H9 (cell line): ENCODE data around the gene GRB10. TPM values are rescaled to one million over a fixed set of nuclear protein-coding genes. Genes with fewer than 3 reads are reported as not detected.

Experiments used
- DNase-seq: peaks from one replicate; pipeline ENCODE4 v3.0.0-alpha.2; 2017
- H2AFZ ChIP-seq: one replicate; pipeline ENCODE4 v1.6.1; 2013; ENCODE audit warnings: mild to moderate bottlenecking, low read length, control low read depth, moderate library complexity
- H2AK5ac ChIP-seq: 2 replicates; pipeline ENCODE4 v1.6.1; 2013; ENCODE audit warnings: low read length, control low read depth, mixed read lengths; ENCODE audit not compliant: insufficient read length
- H2BK120ac ChIP-seq: one replicate; pipeline ENCODE4 v1.6.1; 2013; ENCODE audit warnings: low read depth, mild to moderate bottlenecking, low read length, control low read depth, inconsistent platforms; ENCODE audit not compliant: poor library complexity, severe bottlenecking
- H2BK12ac ChIP-seq: 2 replicates; pipeline ENCODE4 v1.6.1; 2013; ENCODE audit warnings: low read length, control low read depth, mixed read lengths, low read depth; ENCODE audit not compliant: insufficient read length
- H2BK15ac ChIP-seq: 2 replicates; pipeline ENCODE4 v1.6.1; 2013; ENCODE audit warnings: low read depth, low read length, control low read depth
- H2BK20ac ChIP-seq: one replicate; pipeline ENCODE4 v1.6.1; 2013; ENCODE audit warnings: low read depth, mild to moderate bottlenecking, low read length, control low read depth, inconsistent platforms; ENCODE audit not compliant: poor library complexity, severe bottlenecking
- H2BK5ac ChIP-seq: 2 replicates; pipeline ENCODE4 v1.6.1; 2013; ENCODE audit warnings: low read length, control low read depth, mixed read lengths; ENCODE audit not compliant: insufficient read length
- H3K14ac ChIP-seq: 2 replicates; pipeline ENCODE4 v1.6.1; 2013; ENCODE audit warnings: low read length, control low read depth; ENCODE audit not compliant: insufficient read depth
- H3K18ac ChIP-seq: 2 replicates; pipeline ENCODE4 v1.6.1; 2013; ENCODE audit warnings: low read depth, mild to moderate bottlenecking, mixed read lengths, low read length, control low read depth; ENCODE audit not compliant: insufficient read length
- H3K23ac ChIP-seq: 2 replicates; pipeline ENCODE4 v1.6.1; 2013; ENCODE audit warnings: low read length, control low read depth, mixed read lengths, low read depth; ENCODE audit not compliant: insufficient read length
- H3K23me2 ChIP-seq: 2 replicates; pipeline ENCODE4 v1.6.1; 2013; ENCODE audit warnings: low read depth, mild to moderate bottlenecking, mixed read lengths, low read length, control low read depth; ENCODE audit not compliant: insufficient read length, poor library complexity, severe bottlenecking
- H3K27ac ChIP-seq: 2 replicates; pipeline ENCODE4 v1.5.1; 2013; ENCODE audit warnings: low read length, control low read depth, mixed read lengths, low read depth; ENCODE audit not compliant: insufficient read length
- H3K27me3 ChIP-seq: 2 replicates; pipeline ENCODE4 v1.6.1; 2013; ENCODE audit warnings: low read length, control low read depth, inconsistent platforms; ENCODE audit not compliant: insufficient read depth
- H3K4ac ChIP-seq: 2 replicates; pipeline ENCODE4 v1.6.1; 2013; ENCODE audit warnings: low read depth, mild to moderate bottlenecking, control low read depth, inconsistent platforms, low read length, moderate library complexity
- H3K4me1 ChIP-seq: 2 replicates; pipeline ENCODE4 v1.6.1; 2013; ENCODE audit warnings: low read length, control low read depth, inconsistent platforms; ENCODE audit not compliant: insufficient read depth
- H3K4me2 ChIP-seq: 2 replicates; pipeline ENCODE4 v1.6.1; 2013; ENCODE audit warnings: low read length, control low read depth, mixed read lengths; ENCODE audit not compliant: insufficient read length, insufficient read depth
- H3K56ac ChIP-seq: 2 replicates; pipeline ENCODE4 v1.6.1; 2013; ENCODE audit warnings: low read depth, mild to moderate bottlenecking, mixed read lengths, low read length, control low read depth; ENCODE audit not compliant: insufficient read length
- H3K79me1 ChIP-seq: 2 replicates; pipeline ENCODE4 v1.6.1; 2013; ENCODE audit warnings: low read depth, mild to moderate bottlenecking, moderate library complexity, low read length, control low read depth, inconsistent platforms; ENCODE audit not compliant: insufficient read depth, poor library complexity, severe bottlenecking
- H3K79me2 ChIP-seq: 2 replicates; pipeline ENCODE4 v1.6.1; 2013; ENCODE audit warnings: low read length, control low read depth, inconsistent platforms; ENCODE audit not compliant: insufficient read depth
- H3K9ac ChIP-seq: 2 replicates; pipeline ENCODE4 v1.6.1; 2013; ENCODE audit warnings: low read length, control low read depth, mixed read lengths; ENCODE audit not compliant: insufficient read length; ENCODE audit errors: extremely low read depth
- H3K9me3 ChIP-seq: one replicate; pipeline ENCODE4 v1.6.1; 2013; ENCODE audit warnings: low read depth, low read length, inconsistent platforms; ENCODE audit not compliant: control insufficient read depth
- H3T11ph ChIP-seq: one replicate; pipeline ENCODE4 v1.6.1; 2013; ENCODE audit warnings: mild to moderate bottlenecking, low read length, control low read depth, inconsistent platforms
- H4K20me1 ChIP-seq: one replicate; pipeline ENCODE4 v1.6.1; 2013; ENCODE audit not compliant: control insufficient read depth, insufficient read length, insufficient read depth
- H4K5ac ChIP-seq: 2 replicates; pipeline ENCODE4 v1.6.1; 2013; ENCODE audit warnings: low read depth, mild to moderate bottlenecking, mixed read lengths, low read length, control low read depth; ENCODE audit not compliant: insufficient read length
- H4K8ac ChIP-seq: replicated peaks from 2 replicates; pipeline ENCODE4 v1.6.1; 2013; ENCODE audit warnings: low read length, control low read depth, mixed read lengths, low read depth; ENCODE audit not compliant: insufficient read length
- H4K91ac ChIP-seq: 2 replicates; pipeline ENCODE4 v1.6.1; 2013; ENCODE audit warnings: low read depth, mild to moderate bottlenecking, moderate library complexity, mixed read lengths, low read length, control low read depth; ENCODE audit not compliant: insufficient read length
- H3K27ac Mint-ChIP-seq, 3 experiments: 2 replicates in 2 of 3; 3 replicates in 1 of 3; pipeline ENCODE4 v1.8.0; 2020 to 2021; ENCODE audit warnings: mixed read lengths in 3 of 3, mild to moderate bottlenecking in 1 of 3, moderate library complexity in 1 of 3
- H3K27me3 Mint-ChIP-seq: 2 replicates; pipeline ENCODE4 v1.8.0; 2021; ENCODE audit warnings: low read depth, mild to moderate bottlenecking, moderate library complexity, mixed read lengths
- H3K36me3 Mint-ChIP-seq, 3 experiments: 2 replicates in 2 of 3; 3 replicates in 1 of 3; pipeline ENCODE4 v1.8.0; 2020 to 2021; ENCODE audit warnings: low read depth in 3 of 3, mixed read lengths in 3 of 3; ENCODE audit not compliant: insufficient read depth in 1 of 3
- H3K4me1 Mint-ChIP-seq, 2 experiments: 2 replicates each; pipeline ENCODE4 v1.8.0; 2020; ENCODE audit warnings: mixed read lengths in 2 of 2
- H3K4me3 Mint-ChIP-seq, 2 experiments: 2 replicates in 1 of 2; 3 replicates in 1 of 2; pipeline ENCODE4 v1.8.0; 2020 to 2021; ENCODE audit warnings: mild to moderate bottlenecking in 2 of 2, mixed read lengths in 2 of 2, moderate library complexity in 1 of 2
- H3K9me3 Mint-ChIP-seq, 2 experiments: 2 replicates in 1 of 2; 3 replicates in 1 of 2; pipeline ENCODE4 v1.8.0; 2020; ENCODE audit warnings: mild to moderate bottlenecking in 2 of 2, mixed read lengths in 2 of 2, moderate library complexity in 1 of 2
- CTCF ChIP-seq: fragments of 200-600 bp; sonication (generic); conservative IDR thresholded peaks from 3 replicates; pipeline ENCODE4 v1.8.0; 2021; ENCODE audit warnings: antibody characterized with exemption, mild to moderate bottlenecking
- WGBS: extraction: QIAGEN DNeasy Blood & Tissue Kit; methylation state at CpG from one replicate; pipeline ENCODE4 v1.1.7; 2013; ENCODE audit warnings: missing lambda C conversion rate, low lambda C conversion rate, mixed read lengths; ENCODE audit not compliant: insufficient read length; ENCODE audit errors: extremely low coverage; 5-methylcytosine and 5-hydroxymethylcytosine counted together
- total RNA-seq: library from RNA; stranded (reverse); gene quantifications from 2 replicates; pipeline ENCODE4 v1.2.1, GENCODE V29; 2021

GRB10 gene
- total RNA-seq, 1 experiment from 2014 or later = 108 TPM

DNA sequence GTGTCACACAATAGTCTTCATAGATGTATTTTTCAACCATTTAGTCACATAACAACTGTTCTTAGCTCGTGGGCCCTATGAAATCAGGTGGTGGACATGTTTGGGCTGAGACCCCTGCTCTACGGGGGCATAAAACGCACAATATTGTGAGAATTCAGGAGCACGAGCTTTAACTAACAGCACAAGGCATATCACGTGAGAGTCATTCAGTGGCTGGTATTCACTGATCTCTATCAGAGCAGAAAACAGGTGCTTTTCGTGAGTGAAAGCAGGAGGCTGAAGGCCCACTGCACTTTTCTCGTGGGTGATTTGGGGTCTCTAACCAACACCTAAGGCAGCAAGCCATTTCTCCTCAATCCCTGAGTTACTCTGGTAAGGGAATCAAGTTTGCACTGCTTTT, 42.8 kb upstream of the GRB10 start:
- no peak overlapping the region for H3K14ac ChIP-seq
- no peak overlapping the region for H3K23ac ChIP-seq
- no peak overlapping the region for H3T11ph ChIP-seq
- no peaks in the 10 kb centered on the region for H4K20me1 ChIP-seq
- no peak for DNase-seq
- no peaks in the 10 kb centered on the region for H3K27me3 ChIP-seq
- no peak overlapping the region for H3K4ac ChIP-seq
- H2BK20ac ChIP-seq = no peak overlapping the region
- no peak overlapping the region for H2BK12ac ChIP-seq
- no peak overlapping the region for H2AFZ ChIP-seq
- WGBS = no CpG with 5 or more reads among the region's 7 CpGs
- H3K79me1 ChIP-seq = no peaks in the 10 kb centered on the region
- H3K4me2 ChIP-seq = no peak overlapping the region
- H3K4me1 Mint-ChIP-seq = peaks cover 20 to 39% of the 10 kb centered on the region in 2 experiments
- no peak overlapping the region for H3K18ac ChIP-seq
- H4K8ac ChIP-seq = no peak overlapping the region
- no peak for TF ChIP-seq CTCF
- H2BK5ac ChIP-seq = no peak overlapping the region
- H3K9me3 ChIP-seq = no peaks in the 10 kb centered on the region
- H3K56ac ChIP-seq = no peak overlapping the region
- H3K9ac ChIP-seq = no peak overlapping the region
- H2AK5ac ChIP-seq = no peak overlapping the region
- H2BK120ac ChIP-seq = no peak overlapping the region
- no peaks in the 10 kb centered on the region for H3K23me2 ChIP-seq
- H3K36me3 Mint-ChIP-seq = no peaks in the 10 kb centered on the region; a peak in 1 of 7 replicates
- peaks cover 5% of the 10 kb centered on the region; the same call in 1 of the 2 replicates for H3K4me1 ChIP-seq
- H3K27me3 Mint-ChIP-seq = no peaks in the 10 kb centered on the region; the same call in 1 of the 2 replicates
- H3K27ac Mint-ChIP-seq = no peak overlapping the region
- H3K9me3 Mint-ChIP-seq = no peaks in the 10 kb centered on the region
- H3K79me2 ChIP-seq = no peaks in the 10 kb centered on the region
- no peak overlapping the region for H4K91ac ChIP-seq
- H2BK15ac ChIP-seq = no peak overlapping the region
- no peak overlapping the region for H4K5ac ChIP-seq
- H3K4me3 Mint-ChIP-seq = no peak overlapping the region
- no peak overlapping the region for H3K27ac ChIP-seq
